Activated T-helper 1 cell treated with anti-CD3 and anti-CD28 coated beads, Interleukin-2, amount 50 U/mL, for 16 hours (primary cell): ENCODE measurements around the gene TMEM170A.

Experiments
- DNase-seq, 2 donors: peaks; one replicate each; pipeline ENCODE4 v3.0.0-alpha.2; 2020; ENCODE audit warnings: low read depth in 1 of 2, low spot score in 1 of 2

The TMEM170A gene

DNA sequence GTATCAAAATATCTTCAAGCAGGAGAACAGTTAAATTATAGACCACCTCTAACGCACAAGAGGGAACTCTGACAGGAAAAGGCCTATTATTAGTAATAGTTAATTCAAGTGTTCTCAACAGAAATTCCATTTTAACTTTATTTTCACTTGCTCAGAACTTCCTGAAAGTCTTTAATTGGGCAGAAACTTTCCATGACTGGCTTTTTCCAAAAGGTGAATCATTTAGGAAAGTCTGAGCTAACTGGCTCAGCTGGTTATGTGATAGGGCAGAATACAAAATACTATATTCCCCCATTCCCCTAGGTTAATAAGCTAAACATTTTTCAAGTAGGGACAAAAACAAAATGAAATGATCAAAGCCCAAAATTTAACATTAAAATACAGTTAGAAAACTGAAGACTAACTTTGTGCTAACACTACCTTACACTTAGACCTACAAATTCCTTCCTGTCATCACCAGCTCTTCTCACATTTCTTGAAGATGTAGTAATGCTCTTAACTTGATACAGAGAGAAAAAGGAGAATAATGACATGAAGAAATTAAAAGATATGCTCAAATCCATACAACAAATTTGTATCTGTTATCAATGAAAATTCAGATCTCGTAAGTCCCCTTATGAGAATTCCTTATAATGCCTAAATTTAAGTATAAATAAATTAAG, 62.2 kb downstream of the TMEM170A start:
- no peak for DNase-seq

DNA sequence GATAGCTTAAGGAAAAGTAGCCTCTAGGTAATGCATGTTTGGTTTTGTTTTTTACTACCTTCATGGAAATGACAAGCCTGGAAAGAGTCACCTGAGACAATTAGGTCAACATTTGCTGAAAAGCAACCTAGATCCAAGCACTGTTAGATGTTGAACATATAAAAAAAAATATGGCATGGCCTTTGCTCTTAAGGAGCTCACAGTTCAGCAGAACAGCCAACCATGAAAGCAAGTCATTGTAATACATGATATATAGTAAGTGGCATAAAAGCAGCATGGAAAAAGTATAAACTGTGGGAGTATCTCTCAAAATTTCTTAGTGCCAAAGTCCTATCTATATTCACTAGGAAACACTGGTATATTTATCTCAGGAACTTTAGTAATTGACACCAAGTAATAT, 62.8 kb downstream of the TMEM170A start:
- no peak for DNase-seq

DNA sequence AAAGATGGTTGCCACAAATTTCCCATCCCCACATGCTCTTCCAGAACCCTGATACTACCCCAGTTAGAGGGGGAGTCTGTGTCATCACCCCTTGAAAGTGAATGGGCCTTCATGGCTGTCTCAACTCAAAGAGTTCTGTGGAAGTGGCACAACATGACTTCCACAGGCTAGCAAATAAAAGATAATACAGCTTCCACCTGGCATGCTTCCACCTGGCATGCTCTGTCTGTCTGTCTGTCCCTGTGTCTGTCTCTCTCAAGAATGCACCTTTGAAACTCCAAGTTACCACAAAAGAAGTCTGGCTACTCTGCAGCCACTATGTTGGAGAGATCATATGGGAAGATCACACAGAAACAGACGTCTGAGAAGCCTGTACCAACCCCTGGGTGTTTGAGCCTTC, 66.2 kb downstream of the TMEM170A start:
- no peak for DNase-seq

DNA sequence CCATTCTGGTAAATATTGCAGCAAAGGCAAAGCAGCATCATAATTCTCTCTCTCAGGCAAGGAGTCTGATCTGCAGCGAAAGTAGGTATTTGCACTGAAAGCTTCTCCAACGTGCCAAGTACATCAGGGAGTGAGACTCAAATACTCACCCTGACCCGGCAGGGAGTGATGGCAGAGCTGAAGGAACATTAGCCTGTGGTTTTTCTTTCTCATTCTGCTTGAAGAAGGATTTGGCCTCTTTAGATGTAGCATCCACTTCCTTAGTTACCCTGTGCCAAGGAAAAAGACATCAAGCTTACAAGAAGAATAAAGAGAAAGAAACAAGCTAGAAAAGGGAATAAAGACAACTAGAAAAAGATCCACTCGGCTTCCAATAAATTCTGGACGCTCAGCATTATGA, 69.5 kb downstream of the TMEM170A start:
- DNase-seq, result no peak
